Measurements from ENCODE around the gene SLC36A1. TPM values are rescaled to one million over a fixed set of nuclear protein-coding genes. Genes with fewer than 3 reads are reported as not detected.

SLC36A1 gene
- total RNA-seq, 3 donors from 2014 or later (not counting 1 experiment from before 2014, with no cell fraction given), result 10.9 to 16.1 (median 13.0) TPM

GRCh38 chr5:151408591-151409230 lies 38.7 kb upstream of the SLC36A1 start:
- Histone ChIP-seq H3K36me3 (ENCODE audit: control insufficient read depth, insufficient read depth, low read length) (no peaks in the 10 kb centered on the region), H3K9me3 (ENCODE audit: control insufficient read depth, insufficient read depth, low read length) (no peaks in the 10 kb centered on the region), H3K27ac (ENCODE audit: low read length) (no peak overlapping the region), H3K4me1 (ENCODE audit: control insufficient read depth, insufficient read depth, low read length) (no peaks in the 10 kb centered on the region), H3K4me3 (ENCODE audit: low read length) (no peak overlapping the region), H3K27me3 (ENCODE audit: control insufficient read depth, insufficient read depth, low read length) (peaks cover 12% of the 10 kb centered on the region)
- Mint-ChIP-seq H3K4me1 (no peaks in the 10 kb centered on the region), H3K36me3 (no peaks in the 10 kb centered on the region), H3K27me3 (ENCODE audit: low read depth in 2 of 2) (peaks cover 25 to 44% of the 10 kb centered on the region in 2 donors), H3K9me3 (no peaks in the 10 kb centered on the region), H3K4me3 (no peak overlapping the region), H3K27ac (no peak overlapping the region)
- ATAC-seq (no peak), DNase-seq (no peak)
- TF ChIP-seq CTCF (IDR thresholded peaks at IDR 0.05), result no peak
- intact Hi-C loops (cut with micrococcal nuclease), result no loop called here
- 41% methylated on average over 4 of the region's 4 CpGs for WGBS (ENCODE audit: insufficient coverage)

- no peak overlapping the region for H3K4me3 ChIP-seq (ENCODE audit: low read length)
- H3K9me3 ChIP-seq (ENCODE audit: control insufficient read depth, insufficient read depth, low read length), result no peaks in the 10 kb centered on the region
- H3K27ac Mint-ChIP-seq, result no peak overlapping the region
- WGBS (ENCODE audit: insufficient coverage), result 100% methylated on average over 1 of the region's 3 CpGs
- no peak for TF ChIP-seq CTCF (IDR thresholded peaks at IDR 0.05)
- no peak overlapping the region for H3K27ac ChIP-seq (ENCODE audit: low read length)
- no peaks in the 10 kb centered on the region for H3K36me3 Mint-ChIP-seq
- H3K27me3 ChIP-seq (ENCODE audit: control insufficient read depth, insufficient read depth, low read length), result peaks cover 5% of the 10 kb centered on the region
- H3K9me3 Mint-ChIP-seq, result no peaks in the 10 kb centered on the region
- DNase-seq (no peak), ATAC-seq (no peak)
- intact Hi-C loops (cut with micrococcal nuclease), result no loop called here
- H3K4me1 ChIP-seq (ENCODE audit: control insufficient read depth, insufficient read depth, low read length), result no peaks in the 10 kb centered on the region
- no peaks in the 10 kb centered on the region for H3K36me3 ChIP-seq (ENCODE audit: control insufficient read depth, insufficient read depth, low read length)
- H3K27me3 Mint-ChIP-seq (ENCODE audit: low read depth in 2 of 2), result peaks cover 14 to 31% of the 10 kb centered on the region in 2 donors
- no peaks in the 10 kb centered on the region for H3K4me1 Mint-ChIP-seq
- no peak overlapping the region for H3K4me3 Mint-ChIP-seq
Observed at GRCh38 chr5:151413800-151414199, 33.6 kb upstream of the SLC36A1 start.

- H3K4me3 Mint-ChIP-seq, result no peak overlapping the region
- Histone ChIP-seq H3K27ac (ENCODE audit: low read length) (no peak overlapping the region), H3K4me1 (ENCODE audit: control insufficient read depth, insufficient read depth, low read length) (no peaks in the 10 kb centered on the region), H3K9me3 (ENCODE audit: control insufficient read depth, insufficient read depth, low read length) (no peaks in the 10 kb centered on the region), H3K36me3 (ENCODE audit: control insufficient read depth, insufficient read depth, low read length) (no peaks in the 10 kb centered on the region), H3K4me3 (ENCODE audit: low read length) (no peak overlapping the region), H3K27me3 (ENCODE audit: control insufficient read depth, insufficient read depth, low read length) (peaks cover 5% of the 10 kb centered on the region)
- intact Hi-C loops (cut with micrococcal nuclease), result no loop called here
- 58% methylated on average over 3 of the region's 3 CpGs for WGBS (ENCODE audit: insufficient coverage)
- H3K9me3 Mint-ChIP-seq, result no peaks in the 10 kb centered on the region
- ATAC-seq (no peak), DNase-seq (no peak)
- TF ChIP-seq CTCF (IDR thresholded peaks at IDR 0.05), result no peak
- H3K27me3 Mint-ChIP-seq (ENCODE audit: low read depth in 2 of 2), result peaks cover 14 to 31% of the 10 kb centered on the region in 2 donors
- H3K36me3 Mint-ChIP-seq, result no peaks in the 10 kb centered on the region
- H3K27ac Mint-ChIP-seq, result no peak overlapping the region
- no peaks in the 10 kb centered on the region for H3K4me1 Mint-ChIP-seq
Observed at GRCh38 chr5:151414536-151414935, 32.9 kb upstream of the SLC36A1 start.

- Histone ChIP-seq H3K27ac (ENCODE audit: low read length) (no peak overlapping the region), H3K27me3 (ENCODE audit: control insufficient read depth, insufficient read depth, low read length) (no peaks in the 10 kb centered on the region), H3K9me3 (ENCODE audit: control insufficient read depth, insufficient read depth, low read length) (no peaks in the 10 kb centered on the region), H3K4me3 (ENCODE audit: low read length) (no peak overlapping the region), H3K36me3 (ENCODE audit: control insufficient read depth, insufficient read depth, low read length) (no peaks in the 10 kb centered on the region), H3K4me1 (ENCODE audit: control insufficient read depth, insufficient read depth, low read length) (no peaks in the 10 kb centered on the region)
- no peaks in the 10 kb centered on the region for H3K4me1 Mint-ChIP-seq
- peaks cover 13 to 19% of the 10 kb centered on the region in 2 donors for H3K27me3 Mint-ChIP-seq (ENCODE audit: low read depth in 2 of 2)
- H3K36me3 Mint-ChIP-seq, result no peaks in the 10 kb centered on the region
- no peak overlapping the region for H3K4me3 Mint-ChIP-seq
- H3K27ac Mint-ChIP-seq, result no peak overlapping the region
- DNase-seq (no peak), ATAC-seq (no peak)
- no peaks in the 10 kb centered on the region for H3K9me3 Mint-ChIP-seq
- TF ChIP-seq CTCF (IDR thresholded peaks at IDR 0.05), result no peak
- intact Hi-C loops (cut with micrococcal nuclease), result no loop called here
Observed at GRCh38 chr5:151417712-151418111, 29.7 kb upstream of the SLC36A1 start.

Measured in natural killer cell (primary cell).